GM23338 (cell line): Measurements from ENCODE around the gene SETD1A. TPM values are rescaled to one million over a fixed set of nuclear protein-coding genes. Genes with fewer than 3 reads are reported as not detected.

Experiments used
- ATAC-seq: fragments of 200-7000 bp; cut with Tn5 transposase; 3 replicates; pipeline ENCODE4 v1.9.1; 2020
- DNase-seq: peaks from one replicate; pipeline ENCODE4 v3.0.0-alpha.2; 2015; ENCODE audit warnings: low spot score
- H2AFZ ChIP-seq: fragments of 200-600 bp; sonication (generic); 2 replicates; pipeline ENCODE4 v1.8.0; 2016; ENCODE audit warnings: antibody characterized with exemption, mild to moderate bottlenecking, moderate library complexity
- H3F3A ChIP-seq: fragments of 200-600 bp; sonication (generic); replicated peaks from 2 replicates; pipeline ENCODE4 v1.8.0; 2017; ENCODE audit warnings: antibody characterized with exemption, mixed run types, low read depth
- H3K27ac ChIP-seq: fragments of 200-600 bp; sonication (generic); 2 replicates; pipeline ENCODE4 v1.6.1; 2016; ENCODE audit warnings: low read depth
- H3K27me3 ChIP-seq: fragments of 200-600 bp; sonication (generic); 2 replicates; pipeline ENCODE4 v1.8.0; 2016; ENCODE audit warnings: mild to moderate bottlenecking, mixed run types, moderate library complexity; ENCODE audit not compliant: insufficient read depth
- H3K36me3 ChIP-seq: fragments of 200-600 bp; sonication (generic); 2 replicates; pipeline ENCODE4 v1.8.0; 2016; ENCODE audit warnings: mild to moderate bottlenecking; ENCODE audit not compliant: insufficient read depth
- H3K4me1 ChIP-seq: fragments of 200-600 bp; sonication (generic); 2 replicates; pipeline ENCODE4 v1.8.0; 2016; ENCODE audit warnings: mild to moderate bottlenecking, moderate library complexity; ENCODE audit not compliant: insufficient read depth
- H3K4me2 ChIP-seq: fragments of 200-600 bp; sonication (generic); 2 replicates; pipeline ENCODE4 v1.7.1; 2017; ENCODE audit warnings: mixed run types
- H3K4me3 ChIP-seq: fragments of 200-600 bp; sonication (generic); 2 replicates; pipeline ENCODE4 v1.6.1; 2016; ENCODE audit warnings: mixed run types
- H3K79me2 ChIP-seq: fragments of 200-600 bp; sonication (generic); replicated peaks from 2 replicates; pipeline ENCODE4 v1.8.0; 2017; ENCODE audit warnings: mild to moderate bottlenecking; ENCODE audit not compliant: insufficient read depth
- H3K9me2 ChIP-seq: fragments of 200-600 bp; sonication (generic); 2 replicates; pipeline ENCODE4 v1.8.0; 2017; ENCODE audit not compliant: insufficient read depth
- H4K20me1 ChIP-seq: fragments of 200-600 bp; sonication (generic); replicated peaks from 2 replicates; pipeline ENCODE4 v1.8.0; 2017; ENCODE audit warnings: mild to moderate bottlenecking; ENCODE audit not compliant: insufficient read depth
- H3K27ac Mint-ChIP-seq: 2 replicates; pipeline ENCODE4 v1.8.0; 2020; ENCODE audit warnings: inconsistent platforms, mild to moderate bottlenecking, moderate library complexity, mixed read lengths
- H3K27me3 Mint-ChIP-seq: 3 replicates; pipeline ENCODE4 v1.8.0; 2022; ENCODE audit warnings: low read depth, mild to moderate bottlenecking, moderate library complexity, mixed read lengths, inconsistent platforms; ENCODE audit not compliant: insufficient read depth, poor library complexity
- H3K36me3 Mint-ChIP-seq: 3 replicates; pipeline ENCODE4 v1.8.0; 2021; ENCODE audit warnings: low read depth, mild to moderate bottlenecking, inconsistent platforms, moderate library complexity, mixed read lengths
- H3K4me1 Mint-ChIP-seq: 3 replicates; pipeline ENCODE4 v1.8.0; 2020; ENCODE audit warnings: mild to moderate bottlenecking, inconsistent platforms, mixed read lengths
- H3K4me3 Mint-ChIP-seq: 3 replicates; pipeline ENCODE4 v1.8.0; 2021; ENCODE audit warnings: moderate library complexity, mild to moderate bottlenecking, inconsistent platforms, mixed read lengths
- H3K9me3 Mint-ChIP-seq: 3 replicates; pipeline ENCODE4 v1.8.0; 2020; ENCODE audit warnings: moderate library complexity, mild to moderate bottlenecking, inconsistent platforms, mixed read lengths
- CREB1 ChIP-seq: fragments of 250-450 bp; sonication (Bioruptor Pico); IDR thresholded peaks from 2 replicates; pipeline ENCODE4 v1.5.0; 2020; ENCODE audit warnings: low read depth, mild to moderate bottlenecking, moderate library complexity
- EZH2 ChIP-seq: fragments of 200-600 bp; sonication (generic); IDR thresholded peaks from one replicate; pipeline ENCODE4 v1.8.0; 2017; ENCODE audit warnings: antibody characterized with exemption, mild to moderate bottlenecking, low read depth; ENCODE audit not compliant: unreplicated experiment
- EZH2phosphoT487 ChIP-seq: fragments of 200-600 bp; sonication (generic); IDR thresholded peaks from one replicate; pipeline ENCODE4 v1.8.1; 2018; ENCODE audit warnings: antibody characterized with exemption; ENCODE audit not compliant: unreplicated experiment
- JUNB ChIP-seq: IDR thresholded peaks from one replicate; pipeline ENCODE4 v1.6.1; 2016; ENCODE audit warnings: antibody characterized with exemption; ENCODE audit not compliant: unreplicated experiment
- NANOG ChIP-seq: IDR thresholded peaks from 2 replicates; pipeline ENCODE4 v1.6.1; 2016; ENCODE audit warnings: antibody characterized with exemption, borderline replicate concordance
- POLR2AphosphoS5 ChIP-seq: IDR thresholded peaks from 2 replicates; pipeline ENCODE4 v1.6.1; 2016; ENCODE audit warnings: antibody characterized with exemption, low read depth
- STAT1 ChIP-seq: IDR thresholded peaks from one replicate; pipeline ENCODE4 v1.6.1; 2016; ENCODE audit warnings: antibody characterized with exemption; ENCODE audit not compliant: unreplicated experiment
- ZNF114 ChIP-seq: fragments of 250-450 bp; sonication (Bioruptor Pico); IDR thresholded peaks from 2 replicates; pipeline ENCODE4 v1.5.0; 2020; ENCODE audit warnings: mild to moderate bottlenecking, moderate library complexity
- ZNF331 ChIP-seq: fragments of 250-450 bp; sonication (Bioruptor Pico); IDR thresholded peaks from 2 replicates; pipeline ENCODE4 v1.5.0; 2020; ENCODE audit warnings: low read depth, mild to moderate bottlenecking, moderate library complexity
- polyA plus RNA-seq: library from polyadenylated mRNA; unstranded; fragments of >200 nt; fragmentation: Nextera tagmentation; extraction: Ambion mirVana; gene quantifications from 2 replicates; pipeline ENCODE4 v1.2.1, GENCODE V29; 2016
- total RNA-seq: library from RNA; depleted of rRNA; stranded (reverse); fragments of >200 nt; shearing (Covaris generic); gene quantifications from 2 replicates; pipeline ENCODE4 v1.2.3, GENCODE V29; 2014
- TF ChIP-seq, protein P1 (sequence below): IDR thresholded peaks from 2 replicates; pipeline ENCODE4 v1.6.1; 2016; ENCODE audit warnings: antibody characterized with exemption
- TF ChIP-seq, protein P2 (sequence below): fragments of 250-450 bp; sonication (Bioruptor Pico); IDR thresholded peaks from 2 replicates; pipeline ENCODE4 v1.5.0; 2020; ENCODE audit warnings: mild to moderate bottlenecking, moderate library complexity
- TF ChIP-seq, protein P3 (sequence below), 2 experiments: fragments of 200-600 bp in 1 of 2; sonication (generic) in 1 of 2; conservative IDR thresholded peaks; 2 replicates each; pipeline versions ENCODE4 v1.5.1 to v1.6.1; 2016 to 2017; ENCODE audit warnings: antibody characterized with exemption in 2 of 2, low read depth in 2 of 2, mild to moderate bottlenecking in 2 of 2, moderate library complexity in 1 of 2
- TF ChIP-seq, protein P4 (sequence below): IDR thresholded peaks from one replicate; pipeline ENCODE4 v1.6.1; 2018; ENCODE audit warnings: antibody characterized with exemption; ENCODE audit not compliant: unreplicated experiment

The SETD1A gene
- total and polyA plus RNA-seq, 2 experiments from 2014 or later: 10.8 to 21.9 TPM

DNA sequence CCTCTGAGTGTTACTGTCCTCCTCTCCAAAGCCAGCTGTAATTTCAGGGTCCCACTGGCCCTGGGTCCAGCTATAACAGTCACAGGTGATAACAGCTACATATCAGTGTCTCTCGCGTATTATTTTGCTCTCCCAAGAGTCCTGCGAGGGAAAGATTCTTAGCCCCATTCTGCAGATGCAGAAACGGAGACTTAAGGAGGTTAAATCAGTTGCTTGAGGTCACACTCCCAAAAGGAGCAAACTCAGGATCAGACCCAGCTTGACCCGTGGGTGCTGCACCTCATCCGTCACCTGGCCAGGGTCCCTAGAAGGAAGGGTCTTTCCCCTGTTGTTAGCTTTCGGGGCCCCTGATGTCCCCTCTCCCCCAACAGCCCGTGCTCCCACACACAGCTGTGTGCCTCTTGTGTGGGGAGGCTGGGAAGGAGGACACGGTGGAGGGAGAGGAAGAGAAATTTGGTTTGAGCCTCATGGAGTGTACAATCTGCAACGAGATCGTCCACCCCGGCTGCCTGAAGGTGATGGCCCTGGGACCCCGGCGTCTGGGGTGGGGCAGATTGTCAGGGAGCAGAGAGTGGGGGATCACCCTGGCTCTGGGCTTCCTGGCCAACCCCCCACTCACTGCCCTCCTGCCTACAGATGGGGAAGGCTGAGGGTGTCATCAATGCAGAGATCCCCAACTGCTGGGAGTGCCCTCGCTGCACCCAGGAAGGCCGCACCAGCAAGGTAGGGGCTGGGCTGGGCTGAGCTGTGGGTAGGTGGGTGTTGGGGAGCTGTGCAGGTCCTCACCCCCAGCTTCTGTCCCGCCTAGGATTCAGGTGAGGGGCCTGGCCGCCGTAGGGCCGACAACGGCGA lies 30.4 kb upstream of the SETD1A start:
- H3K4me2 ChIP-seq: peak overlapping the region; percentile 48; the same call in 1 of the 2 replicates
- no peak overlapping the region for H2AFZ ChIP-seq
- peaks cover 34% of the 10 kb centered on the region for H3K36me3 Mint-ChIP-seq
- H3K27ac ChIP-seq: 0 out of 2 replicates have a peak overlapping the region, but pooled peaks have one; percentile 19
- no peaks in the 10 kb centered on the region for H3K9me3 Mint-ChIP-seq
- 0 out of 2 replicates have a peak, but pooled peaks cover 5% of the 10 kb centered on the region for H3F3A ChIP-seq
- ATAC-seq (no peak), DNase-seq (no peak)
- H3K79me2 ChIP-seq: peaks cover 18% of the 10 kb centered on the region
- H3K27me3 ChIP-seq: no peaks in the 10 kb centered on the region
- H3K4me1 ChIP-seq: peaks cover 9% of the 10 kb centered on the region; the same call in 1 of the 2 replicates
- no peak overlapping the region for H3K27ac Mint-ChIP-seq
- peaks cover 11% of the 10 kb centered on the region for H3K4me1 Mint-ChIP-seq
- TF ChIP-seq NANOG (no peak), STAT1 (no peak), EZH2 (no peak), JUNB (no peak), EZH2phosphoT487 (no peak), ZNF331 (CRISPR knock-in tag) (no peak), ZNF114 (CRISPR knock-in tag) (no peak), CREB1 (CRISPR knock-in tag) (no peak), POLR2AphosphoS5 (no peak)
- TF ChIP-seq, protein P1, sequence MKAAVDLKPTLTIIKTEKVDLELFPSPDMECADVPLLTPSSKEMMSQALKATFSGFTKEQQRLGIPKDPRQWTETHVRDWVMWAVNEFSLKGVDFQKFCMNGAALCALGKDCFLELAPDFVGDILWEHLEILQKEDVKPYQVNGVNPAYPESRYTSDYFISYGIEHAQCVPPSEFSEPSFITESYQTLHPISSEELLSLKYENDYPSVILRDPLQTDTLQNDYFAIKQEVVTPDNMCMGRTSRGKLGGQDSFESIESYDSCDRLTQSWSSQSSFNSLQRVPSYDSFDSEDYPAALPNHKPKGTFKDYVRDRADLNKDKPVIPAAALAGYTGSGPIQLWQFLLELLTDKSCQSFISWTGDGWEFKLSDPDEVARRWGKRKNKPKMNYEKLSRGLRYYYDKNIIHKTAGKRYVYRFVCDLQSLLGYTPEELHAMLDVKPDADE: no peak
- TF ChIP-seq, protein P2, sequence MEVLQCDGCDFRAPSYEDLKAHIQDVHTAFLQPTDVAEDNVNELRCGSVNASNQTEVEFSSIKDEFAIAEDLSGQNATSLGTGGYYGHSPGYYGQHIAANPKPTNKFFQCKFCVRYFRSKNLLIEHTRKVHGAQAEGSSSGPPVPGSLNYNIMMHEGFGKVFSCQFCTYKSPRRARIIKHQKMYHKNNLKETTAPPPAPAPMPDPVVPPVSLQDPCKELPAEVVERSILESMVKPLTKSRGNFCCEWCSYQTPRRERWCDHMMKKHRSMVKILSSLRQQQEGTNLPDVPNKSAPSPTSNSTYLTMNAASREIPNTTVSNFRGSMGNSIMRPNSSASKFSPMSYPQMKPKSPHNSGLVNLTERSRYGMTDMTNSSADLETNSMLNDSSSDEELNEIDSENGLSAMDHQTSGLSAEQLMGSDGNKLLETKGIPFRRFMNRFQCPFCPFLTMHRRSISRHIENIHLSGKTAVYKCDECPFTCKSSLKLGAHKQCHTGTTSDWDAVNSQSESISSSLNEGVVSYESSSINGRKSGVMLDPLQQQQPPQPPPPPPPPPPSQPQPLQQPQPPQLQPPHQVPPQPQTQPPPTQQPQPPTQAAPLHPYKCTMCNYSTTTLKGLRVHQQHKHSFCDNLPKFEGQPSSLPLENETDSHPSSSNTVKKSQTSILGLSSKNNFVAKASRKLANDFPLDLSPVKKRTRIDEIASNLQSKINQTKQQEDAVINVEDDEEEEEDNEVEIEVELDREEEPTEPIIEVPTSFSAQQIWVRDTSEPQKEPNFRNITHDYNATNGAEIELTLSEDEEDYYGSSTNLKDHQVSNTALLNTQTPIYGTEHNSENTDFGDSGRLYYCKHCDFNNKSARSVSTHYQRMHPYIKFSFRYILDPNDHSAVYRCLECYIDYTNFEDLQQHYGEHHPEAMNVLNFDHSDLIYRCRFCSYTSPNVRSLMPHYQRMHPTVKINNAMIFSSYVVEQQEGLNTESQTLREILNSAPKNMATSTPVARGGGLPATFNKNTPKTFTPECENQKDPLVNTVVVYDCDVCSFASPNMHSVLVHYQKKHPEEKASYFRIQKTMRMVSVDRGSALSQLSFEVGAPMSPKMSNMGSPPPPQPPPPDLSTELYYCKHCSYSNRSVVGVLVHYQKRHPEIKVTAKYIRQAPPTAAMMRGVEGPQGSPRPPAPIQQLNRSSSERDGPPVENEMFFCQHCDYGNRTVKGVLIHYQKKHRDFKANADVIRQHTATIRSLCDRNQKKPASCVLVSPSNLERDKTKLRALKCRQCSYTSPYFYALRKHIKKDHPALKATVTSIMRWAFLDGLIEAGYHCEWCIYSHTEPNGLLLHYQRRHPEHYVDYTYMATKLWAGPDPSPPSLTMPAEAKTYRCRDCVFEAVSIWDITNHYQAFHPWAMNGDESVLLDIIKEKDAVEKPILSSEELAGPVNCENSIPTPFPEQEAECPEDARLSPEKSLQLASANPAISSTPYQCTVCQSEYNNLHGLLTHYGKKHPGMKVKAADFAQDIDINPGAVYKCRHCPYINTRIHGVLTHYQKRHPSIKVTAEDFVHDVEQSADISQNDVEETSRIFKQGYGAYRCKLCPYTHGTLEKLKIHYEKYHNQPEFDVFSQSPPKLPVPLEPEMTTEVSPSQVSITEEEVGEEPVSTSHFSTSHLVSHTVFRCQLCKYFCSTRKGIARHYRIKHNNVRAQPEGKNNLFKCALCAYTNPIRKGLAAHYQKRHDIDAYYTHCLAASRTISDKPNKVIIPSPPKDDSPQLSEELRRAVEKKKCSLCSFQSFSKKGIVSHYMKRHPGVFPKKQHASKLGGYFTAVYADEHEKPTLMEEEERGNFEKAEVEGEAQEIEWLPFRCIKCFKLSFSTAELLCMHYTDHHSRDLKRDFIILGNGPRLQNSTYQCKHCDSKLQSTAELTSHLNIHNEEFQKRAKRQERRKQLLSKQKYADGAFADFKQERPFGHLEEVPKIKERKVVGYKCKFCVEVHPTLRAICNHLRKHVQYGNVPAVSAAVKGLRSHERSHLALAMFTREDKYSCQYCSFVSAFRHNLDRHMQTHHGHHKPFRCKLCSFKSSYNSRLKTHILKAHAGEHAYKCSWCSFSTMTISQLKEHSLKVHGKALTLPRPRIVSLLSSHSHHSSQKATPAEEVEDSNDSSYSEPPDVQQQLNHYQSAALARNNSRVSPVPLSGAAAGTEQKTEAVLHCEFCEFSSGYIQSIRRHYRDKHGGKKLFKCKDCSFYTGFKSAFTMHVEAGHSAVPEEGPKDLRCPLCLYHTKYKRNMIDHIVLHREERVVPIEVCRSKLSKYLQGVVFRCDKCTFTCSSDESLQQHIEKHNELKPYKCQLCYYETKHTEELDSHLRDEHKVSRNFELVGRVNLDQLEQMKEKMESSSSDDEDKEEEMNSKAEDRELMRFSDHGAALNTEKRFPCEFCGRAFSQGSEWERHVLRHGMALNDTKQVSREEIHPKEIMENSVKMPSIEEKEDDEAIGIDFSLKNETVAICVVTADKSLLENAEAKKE: no peak
- TF ChIP-seq, protein P3, sequence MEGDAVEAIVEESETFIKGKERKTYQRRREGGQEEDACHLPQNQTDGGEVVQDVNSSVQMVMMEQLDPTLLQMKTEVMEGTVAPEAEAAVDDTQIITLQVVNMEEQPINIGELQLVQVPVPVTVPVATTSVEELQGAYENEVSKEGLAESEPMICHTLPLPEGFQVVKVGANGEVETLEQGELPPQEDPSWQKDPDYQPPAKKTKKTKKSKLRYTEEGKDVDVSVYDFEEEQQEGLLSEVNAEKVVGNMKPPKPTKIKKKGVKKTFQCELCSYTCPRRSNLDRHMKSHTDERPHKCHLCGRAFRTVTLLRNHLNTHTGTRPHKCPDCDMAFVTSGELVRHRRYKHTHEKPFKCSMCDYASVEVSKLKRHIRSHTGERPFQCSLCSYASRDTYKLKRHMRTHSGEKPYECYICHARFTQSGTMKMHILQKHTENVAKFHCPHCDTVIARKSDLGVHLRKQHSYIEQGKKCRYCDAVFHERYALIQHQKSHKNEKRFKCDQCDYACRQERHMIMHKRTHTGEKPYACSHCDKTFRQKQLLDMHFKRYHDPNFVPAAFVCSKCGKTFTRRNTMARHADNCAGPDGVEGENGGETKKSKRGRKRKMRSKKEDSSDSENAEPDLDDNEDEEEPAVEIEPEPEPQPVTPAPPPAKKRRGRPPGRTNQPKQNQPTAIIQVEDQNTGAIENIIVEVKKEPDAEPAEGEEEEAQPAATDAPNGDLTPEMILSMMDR (conservative IDR thresholded peaks at IDR 0.05; ENCODE audit: low read depth in 2 of 2): no peak
- TF ChIP-seq, protein P4, sequence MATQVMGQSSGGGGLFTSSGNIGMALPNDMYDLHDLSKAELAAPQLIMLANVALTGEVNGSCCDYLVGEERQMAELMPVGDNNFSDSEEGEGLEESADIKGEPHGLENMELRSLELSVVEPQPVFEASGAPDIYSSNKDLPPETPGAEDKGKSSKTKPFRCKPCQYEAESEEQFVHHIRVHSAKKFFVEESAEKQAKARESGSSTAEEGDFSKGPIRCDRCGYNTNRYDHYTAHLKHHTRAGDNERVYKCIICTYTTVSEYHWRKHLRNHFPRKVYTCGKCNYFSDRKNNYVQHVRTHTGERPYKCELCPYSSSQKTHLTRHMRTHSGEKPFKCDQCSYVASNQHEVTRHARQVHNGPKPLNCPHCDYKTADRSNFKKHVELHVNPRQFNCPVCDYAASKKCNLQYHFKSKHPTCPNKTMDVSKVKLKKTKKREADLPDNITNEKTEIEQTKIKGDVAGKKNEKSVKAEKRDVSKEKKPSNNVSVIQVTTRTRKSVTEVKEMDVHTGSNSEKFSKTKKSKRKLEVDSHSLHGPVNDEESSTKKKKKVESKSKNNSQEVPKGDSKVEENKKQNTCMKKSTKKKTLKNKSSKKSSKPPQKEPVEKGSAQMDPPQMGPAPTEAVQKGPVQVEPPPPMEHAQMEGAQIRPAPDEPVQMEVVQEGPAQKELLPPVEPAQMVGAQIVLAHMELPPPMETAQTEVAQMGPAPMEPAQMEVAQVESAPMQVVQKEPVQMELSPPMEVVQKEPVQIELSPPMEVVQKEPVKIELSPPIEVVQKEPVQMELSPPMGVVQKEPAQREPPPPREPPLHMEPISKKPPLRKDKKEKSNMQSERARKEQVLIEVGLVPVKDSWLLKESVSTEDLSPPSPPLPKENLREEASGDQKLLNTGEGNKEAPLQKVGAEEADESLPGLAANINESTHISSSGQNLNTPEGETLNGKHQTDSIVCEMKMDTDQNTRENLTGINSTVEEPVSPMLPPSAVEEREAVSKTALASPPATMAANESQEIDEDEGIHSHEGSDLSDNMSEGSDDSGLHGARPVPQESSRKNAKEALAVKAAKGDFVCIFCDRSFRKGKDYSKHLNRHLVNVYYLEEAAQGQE: no peak
- peaks cover 6% of the 10 kb centered on the region for H3K27me3 Mint-ChIP-seq
- peak overlapping the region; percentile 20; the same call in 1 of the 2 replicates for H3K4me3 ChIP-seq
- peaks cover 4% of the 10 kb centered on the region; the same call in 1 of the 2 replicates for H4K20me1 ChIP-seq
- H3K4me3 Mint-ChIP-seq: 0 out of 3 replicates have a peak overlapping the region, but pooled peaks have one; percentile 18
- no peaks in the 10 kb centered on the region for H3K9me2 ChIP-seq
- H3K36me3 ChIP-seq: peaks cover 23% of the 10 kb centered on the region
